ENCODE data around the gene ST13.

DNA sequence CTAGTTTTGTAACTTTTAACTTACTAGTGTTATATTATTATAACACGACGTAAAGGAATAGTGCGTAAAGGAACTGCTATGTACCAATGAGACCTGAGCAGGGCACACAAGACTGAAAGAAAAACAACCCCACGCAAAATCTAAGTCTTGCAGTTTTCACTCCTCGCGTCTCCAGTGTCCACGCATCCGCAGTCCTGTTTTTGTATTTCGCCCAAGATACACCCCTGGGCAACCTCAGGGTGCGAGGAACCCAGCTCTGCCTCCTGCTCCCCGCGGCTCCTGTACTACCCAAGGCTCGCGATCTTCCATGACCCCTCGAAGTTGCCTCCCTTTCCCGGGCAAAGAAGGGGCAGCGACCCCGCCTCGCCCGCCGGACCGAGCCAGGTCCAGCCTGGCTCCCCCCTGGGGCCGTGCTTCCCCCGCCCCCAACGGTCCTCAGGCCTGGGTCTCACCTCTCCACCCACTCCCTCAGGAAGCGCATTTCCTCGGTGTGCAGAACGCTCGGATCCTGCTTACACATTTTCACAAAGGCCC lies 393 bp downstream of the ST13 start:
- no peak for TF ChIP-seq POLR2A (IDR thresholded peaks at IDR 0.05)
- TF ChIP-seq, protein P1, sequence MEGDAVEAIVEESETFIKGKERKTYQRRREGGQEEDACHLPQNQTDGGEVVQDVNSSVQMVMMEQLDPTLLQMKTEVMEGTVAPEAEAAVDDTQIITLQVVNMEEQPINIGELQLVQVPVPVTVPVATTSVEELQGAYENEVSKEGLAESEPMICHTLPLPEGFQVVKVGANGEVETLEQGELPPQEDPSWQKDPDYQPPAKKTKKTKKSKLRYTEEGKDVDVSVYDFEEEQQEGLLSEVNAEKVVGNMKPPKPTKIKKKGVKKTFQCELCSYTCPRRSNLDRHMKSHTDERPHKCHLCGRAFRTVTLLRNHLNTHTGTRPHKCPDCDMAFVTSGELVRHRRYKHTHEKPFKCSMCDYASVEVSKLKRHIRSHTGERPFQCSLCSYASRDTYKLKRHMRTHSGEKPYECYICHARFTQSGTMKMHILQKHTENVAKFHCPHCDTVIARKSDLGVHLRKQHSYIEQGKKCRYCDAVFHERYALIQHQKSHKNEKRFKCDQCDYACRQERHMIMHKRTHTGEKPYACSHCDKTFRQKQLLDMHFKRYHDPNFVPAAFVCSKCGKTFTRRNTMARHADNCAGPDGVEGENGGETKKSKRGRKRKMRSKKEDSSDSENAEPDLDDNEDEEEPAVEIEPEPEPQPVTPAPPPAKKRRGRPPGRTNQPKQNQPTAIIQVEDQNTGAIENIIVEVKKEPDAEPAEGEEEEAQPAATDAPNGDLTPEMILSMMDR (IDR thresholded peaks at IDR 0.05): no peak

Measured in Peyer's patch (tissue), 4 donors.